K562 (cell line): ENCODE measurements around the gene CACNA1C. TPM values are rescaled to one million over a fixed set of nuclear protein-coding genes. Genes with fewer than 3 reads are reported as not detected.

ENCODE experiments used
- ATAC-seq: fragments of 200-7000 bp; cut with Tn5 transposase; 3 replicates; pipeline ENCODE4 v1.9.1; 2020; ENCODE audit warnings: moderate library complexity
- BruUV-seq: library from RNA; stranded (reverse); fragments of 400-500 nt; replicated peaks from 2 replicates; lab custom pipeline; 2021; lab: Mats Ljungman, UMichigan
- CTCF ChIA-PET: fragments of 300-600 bp; formaldehyde crosslinking; extraction: SDS; loops from one replicate; lab custom pipeline; 2021; ENCODE audit warnings: low intra/inter-chr PET ratio; lab: Yijun Ruan, JAX
- POLR2A ChIA-PET: fragments of 300-600, 350-650 bp; sonication (Branson Sonifier 250); formaldehyde crosslinking; extraction: SDS; loops from one replicate; lab custom pipeline; 2021; ENCODE audit warnings: antibody characterized with exemption, inconsistent platforms; lab: Yijun Ruan, JAX
- DNase-seq, 4 experiments: peaks; one replicate each; pipeline versions ENCODE4 v3.0.0 to v3.0.0-alpha.2; 2011 to 2018; ENCODE audit warnings: low spot score in 3 of 4, mixed read lengths in 3 of 4; ENCODE audit errors: extremely low read depth in 1 of 4
- FAIRE-seq: peaks from 2 replicates; lab custom pipeline; 2011; peaks lifted over from hg19 to GRCh38; lab: Jason Lieb, UNC
- H2AFZ ChIP-seq: 2 replicates; pipeline ENCODE4 v1.6.0; 2011; ENCODE audit warnings: low read depth, low read length, control low read depth, inconsistent platforms
- H3K27ac ChIP-seq: fragments of 200-600 bp; 3 replicates; pipeline ENCODE4 v1.8.0; 2011; ENCODE audit warnings: low read depth, mild to moderate bottlenecking, control low read depth, inconsistent platforms, low read length, moderate library complexity, mixed read lengths; ENCODE audit errors: extremely low read depth
- H3K27me3 ChIP-seq, 2 experiments: fragments of 300-600 bp in 1 of 2; 2 replicates in 1 of 2; 3 replicates in 1 of 2; pipeline versions ENCODE4 v1.6.0 to v1.8.0; 2011; ENCODE audit warnings: inconsistent platforms in 2 of 2, low read length in 2 of 2, mild to moderate bottlenecking in 1 of 2, mixed read lengths in 1 of 2, moderate library complexity in 1 of 2; ENCODE audit not compliant: control insufficient read depth in 2 of 2, insufficient read depth in 2 of 2
- H3K36me3 ChIP-seq: fragments of 300-600 bp; 3 replicates; pipeline ENCODE4 v1.8.0; 2011; ENCODE audit warnings: mild to moderate bottlenecking, low read length, inconsistent platforms; ENCODE audit not compliant: control insufficient read depth, insufficient read depth
- H3K4me1 ChIP-seq, 2 experiments: fragments of 200-600 bp in 1 of 2; replicated peaks in 1 of 2; 2 replicates in 1 of 2; 3 replicates in 1 of 2; pipeline versions ENCODE4 v1.5.1 to v1.8.0; 2011; ENCODE audit warnings: inconsistent platforms in 2 of 2, low read length in 2 of 2, mild to moderate bottlenecking in 1 of 2, mixed read lengths in 1 of 2, moderate library complexity in 1 of 2; ENCODE audit not compliant: control insufficient read depth in 2 of 2, insufficient read depth in 2 of 2
- H3K4me2 ChIP-seq: 2 replicates; pipeline ENCODE4 v1.6.1; 2011; ENCODE audit warnings: low read length, control low read depth, inconsistent platforms, mixed read lengths; ENCODE audit not compliant: insufficient read depth
- H3K4me3 ChIP-seq: fragments of 200-600 bp; sonication (generic), shearing (Covaris generic); 2 replicates; pipeline ENCODE4 v1.5.1; 2016; ENCODE audit warnings: control low read depth, inconsistent platforms
- H3K79me2 ChIP-seq: fragments of 200-600 bp; 3 replicates; pipeline ENCODE4 v1.8.0; 2011; ENCODE audit warnings: low read length, inconsistent platforms; ENCODE audit not compliant: control insufficient read depth, insufficient read depth
- H3K9ac ChIP-seq, 2 experiments: 2 replicates each; pipeline versions ENCODE4 v1.6.0 to v1.6.1; 2011; ENCODE audit warnings: low read depth in 2 of 2, low read length in 2 of 2, control low read depth in 1 of 2, inconsistent platforms in 1 of 2, mild to moderate bottlenecking in 1 of 2, mixed read lengths in 1 of 2; ENCODE audit not compliant: insufficient read depth in 1 of 2
- H3K9me1 ChIP-seq: one replicate; pipeline ENCODE4 v1.6.0; 2011; ENCODE audit warnings: inconsistent platforms, mild to moderate bottlenecking, low read length, moderate library complexity; ENCODE audit not compliant: control insufficient read depth, insufficient read depth
- H3K9me3 ChIP-seq: replicated peaks from 2 replicates; pipeline ENCODE4 v1.5.1; 2011; ENCODE audit warnings: low read depth, low read length, inconsistent platforms; ENCODE audit not compliant: control insufficient read depth, insufficient read depth
- H4K20me1 ChIP-seq: replicated peaks from 2 replicates; pipeline ENCODE4 v1.6.1; 2011; ENCODE audit warnings: low read length, inconsistent platforms, mixed read lengths; ENCODE audit not compliant: control insufficient read depth, insufficient read depth
- ATF3 ChIP-seq, 2 experiments: fragments of 450-650 bp in 1 of 2; sonication (generic) in 1 of 2; formaldehyde crosslinking in 1 of 2; IDR thresholded peaks in 1 of 2; conservative IDR thresholded peaks in 1 of 2; 2 replicates each; pipeline versions ENCODE4 v1.6.1 to v1.8.1; 2016 to 2023; ENCODE audit warnings: mild to moderate bottlenecking in 2 of 2, moderate library complexity in 2 of 2, inconsistent platforms in 1 of 2, missing genetic modification reagents in 1 of 2
- CGGBP1 ChIP-seq: fragments of 250-450 bp; sonication (Bioruptor Pico); IDR thresholded peaks from 2 replicates; pipeline ENCODE4 v1.9.0; 2021; ENCODE audit warnings: mild to moderate bottlenecking
- CREM ChIP-seq: IDR thresholded peaks from 2 replicates; pipeline ENCODE4 v1.6.1; 2014; ENCODE audit warnings: antibody characterized with exemption, low read depth
- EGR1 ChIP-seq: fragments of 450-650 bp; conservative IDR thresholded peaks from 2 replicates; pipeline ENCODE4 v1.6.1; 2017; ENCODE audit warnings: mild to moderate bottlenecking
- FOSL1 ChIP-seq: fragments of 200-800 bp; sonication (Bioruptor generic); conservative IDR thresholded peaks from 2 replicates; pipeline ENCODE4 v1.6.1; 2016; ENCODE audit warnings: missing genetic modification characterization, missing compliant biosample characterization
- JUN ChIP-seq, 2 experiments: sonication (generic) in 1 of 2; formaldehyde crosslinking in 1 of 2; IDR thresholded peaks; 2 replicates each; pipeline versions ENCODE4 v1.6.1 to v1.8.0; 2012 to 2022; ENCODE audit warnings: borderline replicate concordance in 2 of 2, mild to moderate bottlenecking in 2 of 2, improper control_type of control experiment in 1 of 2, low read depth in 1 of 2, low read length in 1 of 2, missing genetic modification reagents in 1 of 2
- JUND ChIP-seq, 2 experiments: IDR thresholded peaks; 2 replicates in 1 of 2; 3 replicates in 1 of 2; pipeline ENCODE4 v1.6.1; 2011; ENCODE audit warnings: borderline replicate concordance in 2 of 2, low read depth in 2 of 2, low read length in 2 of 2, improper control_type of control experiment in 1 of 2, missing biosample characterization in 1 of 2, missing genetic modification characterization in 1 of 2, missing genetic modification reagents in 1 of 2
- KLF16 ChIP-seq: IDR thresholded peaks from 2 replicates; pipeline ENCODE4 v1.6.1; 2016; ENCODE audit warnings: antibody characterized with exemption
- PCBP1 ChIP-seq: fragments of 200-400 bp; formaldehyde crosslinking; IDR thresholded peaks from 2 replicates; pipeline ENCODE4 v1.6.1; 2018; ENCODE audit warnings: mild to moderate bottlenecking, low read depth, low read length; ENCODE audit not compliant: poor library complexity, severe bottlenecking
- RFX7 ChIP-seq: fragments of 250-450 bp; sonication (Bioruptor Pico); IDR thresholded peaks from 2 replicates; pipeline ENCODE4 v1.5.1; 2021; ENCODE audit warnings: mild to moderate bottlenecking
- ZNF449 ChIP-seq: fragments of 250-450 bp; sonication (Bioruptor Pico); IDR thresholded peaks from 2 replicates; pipeline ENCODE4 v1.8.0; 2022; ENCODE audit warnings: moderate library complexity, mild to moderate bottlenecking, inconsistent platforms
- WGBS: fragments of 100-300 bp; shearing (Covaris generic); methylation state at CpG from one replicate; pipeline ENCODE4 v1.1.6; 2016; ENCODE audit warnings: low coverage, mixed read lengths; ENCODE audit not compliant: insufficient coverage; ENCODE audit errors: missing lambda C conversion rate; 5-methylcytosine and 5-hydroxymethylcytosine counted together
- in situ Hi-C: fragments of 300-500 bp; cut with MboI; formaldehyde crosslinking; loops from 4 replicates; pipeline ENCODE4 v1.15.0; 2018; ENCODE audit warnings: inconsistent platforms, mixed read lengths
- intact Hi-C: fragments of 100-400 bp; cut with micrococcal nuclease; formaldehyde crosslinking; loops from 2 replicates; pipeline ENCODE4 v1.14.2; 2022
- polyA plus RNA-seq, 8 experiments: library from polyadenylated mRNA; depleted of rRNA in 4 of 8; stranded (reverse) in 5 of 8; unstranded in 3 of 8; fragments of >200 nt; fragmentation: Nextera tagmentation in 2 of 8; fragmentation: Illumina TruSeq in 1 of 8; extraction: Ambion mirVana in 2 of 8; extraction: Trizol in 1 of 8; gene quantifications; 2 replicates each; pipeline versions ENCODE4 v1.2.1 to v1.2.3, GENCODE V29; 2011 to 2014; ENCODE audit warnings: inconsistent platforms in 1 of 8, missing spikeins in 1 of 8
- total RNA-seq, 7 experiments: library from RNA; depleted of rRNA in 6 of 7; stranded (reverse); fragments of >200 nt in 6 of 7; fragmentation: Illumina TruSeq in 2 of 7; extraction: Trizol in 2 of 7; gene quantifications; 2 replicates each; pipeline versions ENCODE4 v1.2.1 to v1.2.3, GENCODE V29; 2011 to 2021; ENCODE audit warnings: low replicate concordance in 1 of 7

CACNA1C gene
- total and polyA plus RNA-seq, 9 of the 15 experiments (the other 6 are each of a cell fraction or from before 2014, with no cell fraction given) = not detected

- peaks cover 0 to 47% of the 10 kb centered on the region in 2 experiments; a peak in 4 of 5 replicates for H3K27me3 ChIP-seq
- H3K9me1 ChIP-seq = peaks cover 3% of the 10 kb centered on the region
- no peaks in the 10 kb centered on the region for H4K20me1 ChIP-seq
- no peak for FAIRE-seq
- TF ChIP-seq KLF16 = no peak
- no peak for TF ChIP-seq CGGBP1 (CRISPR knock-in tag)
- TF ChIP-seq PCBP1 = no peak
- TF ChIP-seq RFX7 = no peak
- TF ChIP-seq, all 486 proteins: peak for 0
- ATAC-seq (no peak), DNase-seq (no peak)
- no TSS peak for BruUV-seq
- no peaks in the 10 kb centered on the region for H3K79me2 ChIP-seq
- in situ Hi-C loops (no loop called here), intact Hi-C loops (no loop called here)
- no peaks in the 10 kb centered on the region for H3K36me3 ChIP-seq
- no peak overlapping the region for H2AFZ ChIP-seq
- no peak overlapping the region for H3K27ac ChIP-seq
- ChIA-PET POLR2A (interaction anchor here (0.8 to 1.4 kb wide), 2 partner anchors 9 to 28 kb away, joined by 3 to 4 read pairs; no protein-coding TSS in a partner anchor), CTCF (no interaction called here)
- H3K9ac ChIP-seq = no peak overlapping the region
- H3K4me3 ChIP-seq = no peak overlapping the region
- H3K4me1 ChIP-seq = no peaks in the 10 kb centered on the region; a peak in 1 of 5 replicates
- no peaks in the 10 kb centered on the region for H3K9me3 ChIP-seq
- no peak overlapping the region for H3K4me2 ChIP-seq
- WGBS = 0% methylated on average over 7 of the region's 10 CpGs
These were observed 587.5 kb downstream of the CACNA1C start for GRCh38 chr12:2640281-2640680.

- Histone ChIP-seq H3K27ac (no peak overlapping the region), H3K9me1 (peaks cover 3% of the 10 kb centered on the region), H2AFZ (no peak overlapping the region), H3K9ac (no peak overlapping the region), H3K9me3 (no peaks in the 10 kb centered on the region), H3K27me3 (peaks cover 0 to 44% of the 10 kb centered on the region in 2 experiments; a peak in 4 of 5 replicates), H4K20me1 (no peaks in the 10 kb centered on the region), H3K36me3 (no peaks in the 10 kb centered on the region), H3K79me2 (no peaks in the 10 kb centered on the region), H3K4me3 (no peak overlapping the region), H3K4me1 (no peaks in the 10 kb centered on the region; a peak in 1 of 5 replicates), H3K4me2 (no peak overlapping the region; the same call in 1 of the 2 replicates)
- intact Hi-C loops (no loop called here), in situ Hi-C loops (no loop called here)
- TF ChIP-seq CREM = no peak
- peak; percentile 60; the same call in 1 of the 2 replicates for TF ChIP-seq JUND (IDR thresholded peaks at IDR 0.05; ENCODE audit: borderline replicate concordance, low read depth, low read length)
- TF ChIP-seq JUND (tag; IDR thresholded peaks at IDR 0.05; ENCODE audit: borderline replicate concordance, low read depth, low read length) = no peak
- TF ChIP-seq FOSL1 (tag) = peak; percentile 89
- peak; percentile 45; the same call in 1 of the 2 replicates for TF ChIP-seq JUN (IDR thresholded peaks at IDR 0.05; ENCODE audit: borderline replicate concordance, low read depth, low read length)
- no peak for TF ChIP-seq JUN (CRISPR knock-in tag; IDR thresholded peaks at IDR 0.05; ENCODE audit: borderline replicate concordance)
- peak; percentile 54; the same call in 1 of the 2 replicates for TF ChIP-seq ATF3 (IDR thresholded peaks at IDR 0.05)
- TF ChIP-seq ATF3 (CRISPR knock-in tag; conservative IDR thresholded peaks at IDR 0.05) = no peak
- TF ChIP-seq ZNF449 (CRISPR knock-in tag) = no peak
- TF ChIP-seq EGR1 = peak; percentile 76
- FAIRE-seq (peak; percentile 23), DNase-seq (peak in 2 of 4 experiments; percentile 16 to 41), ATAC-seq (no peak)
- WGBS = 0% methylated on average over 6 of the region's 6 CpGs
- BruUV-seq = no TSS peak
- ChIA-PET CTCF (no interaction called here), POLR2A (interaction anchor here (0.8 to 1.4 kb wide), 2 partner anchors 9 to 28 kb away, joined by 3 to 4 read pairs; no protein-coding TSS in a partner anchor)
These were observed 587.9 kb downstream of the CACNA1C start for GRCh38 chr12:2640709-2641108.
